A549 (cell line): Measurements from ENCODE around the gene SEMA4D.

Experiments used
- CBX8 ChIP-seq: fragments of 200-600 bp; sonication (generic); IDR thresholded peaks from 2 replicates; pipeline ENCODE4 v1.6.1; 2016
- GATA3 ChIP-seq: IDR thresholded peaks from 2 replicates; pipeline ENCODE4 v1.6.1; 2012; ENCODE audit warnings: borderline replicate concordance
- KDM1A ChIP-seq: fragments of 200-600 bp; sonication (generic); IDR thresholded peaks from 2 replicates; pipeline ENCODE4 v1.6.1; 2016; ENCODE audit warnings: low read depth, mild to moderate bottlenecking
- MAFK ChIP-seq: fragments of 450-650 bp; IDR thresholded peaks from 2 replicates; pipeline ENCODE4 v1.6.1; 2014; ENCODE audit not compliant: partially characterized antibody
- MYC ChIP-seq: IDR thresholded peaks from 2 replicates; pipeline ENCODE4 v1.6.1; 2012; ENCODE audit warnings: mild to moderate bottlenecking, inconsistent platforms, low read length, improper control_type of control experiment, borderline replicate concordance
- PHF8 ChIP-seq: fragments of 200-600 bp; sonication (generic); IDR thresholded peaks from 2 replicates; pipeline ENCODE4 v1.6.1; 2016; ENCODE audit warnings: low read depth, mild to moderate bottlenecking, antibody characterized with exemption, moderate library complexity, borderline replicate concordance
- RAD21 ChIP-seq, 2 experiments: fragments of >200 bp in 1 of 2; sonication (Bioruptor Twin) in 1 of 2; formaldehyde crosslinking in 1 of 2; IDR thresholded peaks in 1 of 2; conservative IDR thresholded peaks in 1 of 2; 2 replicates in 1 of 2; 3 replicates in 1 of 2; pipeline ENCODE4 v1.6.1; 2012 to 2018; ENCODE audit warnings: inconsistent platforms in 1 of 2
- SMC3 ChIP-seq: fragments of >200 bp; sonication (Bioruptor Twin); formaldehyde crosslinking; IDR thresholded peaks from 3 replicates; pipeline ENCODE4 v1.6.1; 2018; ENCODE audit warnings: inconsistent platforms
- TF ChIP-seq, protein P1 (sequence below): fragments of >200 bp; sonication (Bioruptor Twin); formaldehyde crosslinking; IDR thresholded peaks from 3 replicates; pipeline ENCODE4 v1.5.1; 2016
- TF ChIP-seq, protein P2 (sequence below): fragments of 200-600 bp; sonication (generic); IDR thresholded peaks from 2 replicates; pipeline ENCODE4 v1.6.1; 2016; ENCODE audit warnings: antibody characterized with exemption, mild to moderate bottlenecking, moderate library complexity

DNA sequence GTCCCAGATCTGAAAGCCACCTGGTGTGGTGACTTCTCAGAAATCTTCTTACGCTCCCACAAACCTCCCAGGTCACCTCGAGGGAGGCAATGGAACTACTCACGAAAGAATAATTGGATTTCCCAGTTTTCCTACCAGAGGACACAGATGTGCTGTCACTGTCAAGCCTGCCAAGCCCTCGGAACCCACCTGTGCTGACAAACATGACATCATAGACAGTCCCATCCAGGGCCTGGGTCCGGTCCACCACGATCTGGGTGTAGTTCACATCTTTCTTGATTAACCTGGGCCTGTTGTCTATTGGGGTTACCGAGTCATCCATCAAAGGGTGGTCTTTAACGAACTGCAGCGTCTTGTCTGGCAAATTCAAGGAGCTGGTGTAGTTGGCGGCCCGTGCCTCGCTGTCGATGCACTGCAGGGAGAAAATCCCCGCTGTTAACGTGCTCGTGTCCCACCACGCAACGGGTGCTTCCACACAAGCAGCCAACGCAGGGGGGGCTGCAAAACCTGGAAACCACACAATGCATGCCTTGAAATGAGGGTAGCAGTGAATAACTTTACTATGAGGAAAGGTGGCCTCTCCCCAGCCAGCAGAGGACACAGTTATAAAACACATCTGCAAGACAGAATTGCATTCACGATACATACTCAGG is 110.6 kb downstream of the SEMA4D start:
- TF ChIP-seq MAFK (no peak), SMC3 (no peak), PHF8 (no peak), CBX8 (no peak), MYC (no peak), KDM1A (no peak), RAD21 (conservative IDR thresholded peaks at IDR 0.05 in 1 of 2, IDR thresholded peaks at IDR 0.05 in 1 of 2) (no peak), GATA3 (no peak)
- TF ChIP-seq, protein P1, sequence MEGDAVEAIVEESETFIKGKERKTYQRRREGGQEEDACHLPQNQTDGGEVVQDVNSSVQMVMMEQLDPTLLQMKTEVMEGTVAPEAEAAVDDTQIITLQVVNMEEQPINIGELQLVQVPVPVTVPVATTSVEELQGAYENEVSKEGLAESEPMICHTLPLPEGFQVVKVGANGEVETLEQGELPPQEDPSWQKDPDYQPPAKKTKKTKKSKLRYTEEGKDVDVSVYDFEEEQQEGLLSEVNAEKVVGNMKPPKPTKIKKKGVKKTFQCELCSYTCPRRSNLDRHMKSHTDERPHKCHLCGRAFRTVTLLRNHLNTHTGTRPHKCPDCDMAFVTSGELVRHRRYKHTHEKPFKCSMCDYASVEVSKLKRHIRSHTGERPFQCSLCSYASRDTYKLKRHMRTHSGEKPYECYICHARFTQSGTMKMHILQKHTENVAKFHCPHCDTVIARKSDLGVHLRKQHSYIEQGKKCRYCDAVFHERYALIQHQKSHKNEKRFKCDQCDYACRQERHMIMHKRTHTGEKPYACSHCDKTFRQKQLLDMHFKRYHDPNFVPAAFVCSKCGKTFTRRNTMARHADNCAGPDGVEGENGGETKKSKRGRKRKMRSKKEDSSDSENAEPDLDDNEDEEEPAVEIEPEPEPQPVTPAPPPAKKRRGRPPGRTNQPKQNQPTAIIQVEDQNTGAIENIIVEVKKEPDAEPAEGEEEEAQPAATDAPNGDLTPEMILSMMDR, result no peak
- TF ChIP-seq, protein P2, sequence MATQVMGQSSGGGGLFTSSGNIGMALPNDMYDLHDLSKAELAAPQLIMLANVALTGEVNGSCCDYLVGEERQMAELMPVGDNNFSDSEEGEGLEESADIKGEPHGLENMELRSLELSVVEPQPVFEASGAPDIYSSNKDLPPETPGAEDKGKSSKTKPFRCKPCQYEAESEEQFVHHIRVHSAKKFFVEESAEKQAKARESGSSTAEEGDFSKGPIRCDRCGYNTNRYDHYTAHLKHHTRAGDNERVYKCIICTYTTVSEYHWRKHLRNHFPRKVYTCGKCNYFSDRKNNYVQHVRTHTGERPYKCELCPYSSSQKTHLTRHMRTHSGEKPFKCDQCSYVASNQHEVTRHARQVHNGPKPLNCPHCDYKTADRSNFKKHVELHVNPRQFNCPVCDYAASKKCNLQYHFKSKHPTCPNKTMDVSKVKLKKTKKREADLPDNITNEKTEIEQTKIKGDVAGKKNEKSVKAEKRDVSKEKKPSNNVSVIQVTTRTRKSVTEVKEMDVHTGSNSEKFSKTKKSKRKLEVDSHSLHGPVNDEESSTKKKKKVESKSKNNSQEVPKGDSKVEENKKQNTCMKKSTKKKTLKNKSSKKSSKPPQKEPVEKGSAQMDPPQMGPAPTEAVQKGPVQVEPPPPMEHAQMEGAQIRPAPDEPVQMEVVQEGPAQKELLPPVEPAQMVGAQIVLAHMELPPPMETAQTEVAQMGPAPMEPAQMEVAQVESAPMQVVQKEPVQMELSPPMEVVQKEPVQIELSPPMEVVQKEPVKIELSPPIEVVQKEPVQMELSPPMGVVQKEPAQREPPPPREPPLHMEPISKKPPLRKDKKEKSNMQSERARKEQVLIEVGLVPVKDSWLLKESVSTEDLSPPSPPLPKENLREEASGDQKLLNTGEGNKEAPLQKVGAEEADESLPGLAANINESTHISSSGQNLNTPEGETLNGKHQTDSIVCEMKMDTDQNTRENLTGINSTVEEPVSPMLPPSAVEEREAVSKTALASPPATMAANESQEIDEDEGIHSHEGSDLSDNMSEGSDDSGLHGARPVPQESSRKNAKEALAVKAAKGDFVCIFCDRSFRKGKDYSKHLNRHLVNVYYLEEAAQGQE, result no peak
